Mucosa of descending colon (tissue), 3 donors: ENCODE results near the gene AEBP2. TPM values are rescaled to one million over a fixed set of nuclear protein-coding genes. Genes with fewer than 3 reads are reported as not detected.
"Not testable (repeated sequence)": the region's sequence is repeated elsewhere in the genome, so short reads cannot be mapped to it uniquely, and the experiment has no call there.

Experiments
- ATAC-seq: fragments of 200-7000 bp; cut with Tn5 transposase; one replicate; pipeline ENCODE4 v1.9.1; 2020; ENCODE audit warnings: mild to moderate bottlenecking, moderate library complexity
- DNase-seq, 3 donors: peaks; one replicate each; pipeline ENCODE4 v3.0.0-alpha.2; 2020
- H3K36me3 ChIP-seq: fragments of 200-600 bp; one replicate; pipeline ENCODE4 v1.8.0; 2021; ENCODE audit warnings: low read depth, mild to moderate bottlenecking
- H3K4me1 ChIP-seq: fragments of 200-600 bp; one replicate; pipeline ENCODE4 v1.8.0; 2021; ENCODE audit warnings: low read depth, mild to moderate bottlenecking
- H3K4me3 ChIP-seq: fragments of 200-600 bp; one replicate; pipeline ENCODE4 v1.8.0; 2021; ENCODE audit warnings: mild to moderate bottlenecking
- H3K9me3 ChIP-seq: fragments of 200-600 bp; one replicate; pipeline ENCODE4 v1.8.0; 2021; ENCODE audit warnings: mild to moderate bottlenecking
- intact Hi-C, 2 donors: fragments of 100-400 bp; cut with DNase I in 1 of 2; cut with micrococcal nuclease in 1 of 2; formaldehyde crosslinking; loops; one replicate each; pipeline versions ENCODE4 v1.11.0 to v1.11.1; 2022; cut with DNase I, micrococcal nuclease
- total RNA-seq, 3 donors: library from RNA; stranded (reverse); fragmentation: NEBNext Ultra II Directional in 2 of 3; extraction: Animal tissue kit (Norgen Biotek cat#: 25700) in 2 of 3; gene quantifications; one replicate each; pipeline versions ENCODE4 v1.2.1 to v1.2.4, GENCODE V29; 2021 to 2023
- TF ChIP-seq, protein P1 (sequence below): fragments of 200-600 bp; IDR thresholded peaks from one replicate; pipeline ENCODE4 v1.8.0; 2022; ENCODE audit warnings: antibody characterized with exemption, mild to moderate bottlenecking
- donor health status: DM: no; HTN: no; CAD: no; lungs with moderate emphysema.
- donor health status: DM: no; HTN: no; CAD: no.
- donor health status: DM: no; HTN: yes; CAD: no.

The AEBP2 gene
- total RNA-seq, 3 donors from 2014 or later = 24.4 to 57.2 (median 27.7) TPM

DNA sequence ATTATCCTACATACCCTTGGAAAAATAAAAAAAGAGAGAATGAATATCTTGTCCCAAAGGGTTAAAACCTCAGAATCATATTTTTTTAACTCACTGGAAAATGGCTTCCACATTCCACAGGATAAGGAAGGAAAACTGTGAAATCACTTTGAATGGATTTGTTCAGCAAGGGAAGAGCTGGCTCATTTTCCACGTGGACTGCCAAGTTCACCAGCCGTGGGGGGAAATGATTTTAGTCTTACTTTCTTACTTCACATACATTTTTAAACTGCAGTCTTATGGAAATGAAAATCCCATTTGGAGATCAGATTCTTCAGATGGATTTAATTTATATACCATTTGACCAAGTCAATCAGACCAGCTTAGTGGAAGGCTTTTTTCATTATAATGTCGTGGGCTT, 29.9 kb upstream of the AEBP2 start:
- DNase-seq (no peak), ATAC-seq (no peak)
- H3K9me3 ChIP-seq = no peaks in the 10 kb centered on the region
- intact Hi-C loops = no loop called here
- no peaks in the 10 kb centered on the region for H3K36me3 ChIP-seq
- H3K4me1 ChIP-seq = no peaks in the 10 kb centered on the region
- TF ChIP-seq, protein P1, sequence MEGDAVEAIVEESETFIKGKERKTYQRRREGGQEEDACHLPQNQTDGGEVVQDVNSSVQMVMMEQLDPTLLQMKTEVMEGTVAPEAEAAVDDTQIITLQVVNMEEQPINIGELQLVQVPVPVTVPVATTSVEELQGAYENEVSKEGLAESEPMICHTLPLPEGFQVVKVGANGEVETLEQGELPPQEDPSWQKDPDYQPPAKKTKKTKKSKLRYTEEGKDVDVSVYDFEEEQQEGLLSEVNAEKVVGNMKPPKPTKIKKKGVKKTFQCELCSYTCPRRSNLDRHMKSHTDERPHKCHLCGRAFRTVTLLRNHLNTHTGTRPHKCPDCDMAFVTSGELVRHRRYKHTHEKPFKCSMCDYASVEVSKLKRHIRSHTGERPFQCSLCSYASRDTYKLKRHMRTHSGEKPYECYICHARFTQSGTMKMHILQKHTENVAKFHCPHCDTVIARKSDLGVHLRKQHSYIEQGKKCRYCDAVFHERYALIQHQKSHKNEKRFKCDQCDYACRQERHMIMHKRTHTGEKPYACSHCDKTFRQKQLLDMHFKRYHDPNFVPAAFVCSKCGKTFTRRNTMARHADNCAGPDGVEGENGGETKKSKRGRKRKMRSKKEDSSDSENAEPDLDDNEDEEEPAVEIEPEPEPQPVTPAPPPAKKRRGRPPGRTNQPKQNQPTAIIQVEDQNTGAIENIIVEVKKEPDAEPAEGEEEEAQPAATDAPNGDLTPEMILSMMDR = no peak
- H3K4me3 ChIP-seq = no peak overlapping the region

DNA sequence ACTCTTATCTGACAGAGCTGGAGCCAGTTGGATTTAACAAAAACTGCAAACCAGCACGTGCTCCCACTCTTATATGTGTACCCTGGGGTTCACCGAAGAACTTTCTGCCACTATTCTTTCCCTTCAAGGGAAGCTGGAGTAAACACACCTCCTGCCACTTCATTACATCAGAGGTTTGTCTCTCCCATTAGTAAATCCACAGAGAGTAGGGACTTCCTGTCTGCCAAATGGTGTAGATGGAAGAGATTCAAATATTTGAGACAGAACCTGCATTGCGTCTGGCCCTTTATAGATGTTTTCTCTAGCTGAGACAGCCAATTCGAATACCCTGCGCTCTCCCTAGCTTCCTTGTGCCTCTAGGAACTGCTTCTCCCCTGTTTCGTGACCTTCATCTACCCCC, 29.1 kb upstream of the AEBP2 start:
- Histone ChIP-seq H3K9me3 (no peaks in the 10 kb centered on the region), H3K36me3 (no peaks in the 10 kb centered on the region), H3K4me1 (no peaks in the 10 kb centered on the region), H3K4me3 (no peak overlapping the region)
- intact Hi-C loops = no loop called here
- DNase-seq (no peak), ATAC-seq (no peak)
- TF ChIP-seq, protein P1 = no peak

DNA sequence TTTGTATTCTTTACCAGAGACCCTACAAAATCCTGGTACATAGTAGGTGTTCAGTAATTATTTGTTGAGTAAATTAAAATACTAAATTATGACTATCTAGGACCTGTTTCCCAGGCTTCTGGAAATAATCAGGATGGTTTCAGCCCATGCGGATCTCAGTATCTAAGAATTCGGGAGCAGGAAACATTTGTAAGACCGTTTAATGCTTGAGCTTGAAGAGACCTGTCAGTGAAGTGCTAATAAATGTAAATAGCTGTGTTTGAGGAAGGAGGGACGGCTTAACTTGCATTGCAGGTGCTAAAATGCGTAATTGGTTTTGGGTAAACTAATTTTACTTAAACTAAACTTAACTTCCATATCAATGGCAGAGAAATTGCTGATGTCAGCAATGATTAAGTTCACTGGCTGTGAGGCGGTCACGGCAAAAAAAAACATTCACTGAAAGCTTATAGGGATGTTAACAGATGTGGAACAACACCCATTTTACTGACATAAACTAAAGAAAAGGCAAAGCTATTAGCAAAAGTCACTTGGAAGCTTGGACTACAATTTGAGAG, 28.6 kb upstream of the AEBP2 start:
- intact Hi-C loops = no loop called here
- TF ChIP-seq, protein P1 = no peak
- Histone ChIP-seq H3K4me3 (no peak overlapping the region), H3K36me3 (no peaks in the 10 kb centered on the region), H3K9me3 (no peaks in the 10 kb centered on the region), H3K4me1 (no peaks in the 10 kb centered on the region)
- DNase-seq (no peak), ATAC-seq (no peak)

DNA sequence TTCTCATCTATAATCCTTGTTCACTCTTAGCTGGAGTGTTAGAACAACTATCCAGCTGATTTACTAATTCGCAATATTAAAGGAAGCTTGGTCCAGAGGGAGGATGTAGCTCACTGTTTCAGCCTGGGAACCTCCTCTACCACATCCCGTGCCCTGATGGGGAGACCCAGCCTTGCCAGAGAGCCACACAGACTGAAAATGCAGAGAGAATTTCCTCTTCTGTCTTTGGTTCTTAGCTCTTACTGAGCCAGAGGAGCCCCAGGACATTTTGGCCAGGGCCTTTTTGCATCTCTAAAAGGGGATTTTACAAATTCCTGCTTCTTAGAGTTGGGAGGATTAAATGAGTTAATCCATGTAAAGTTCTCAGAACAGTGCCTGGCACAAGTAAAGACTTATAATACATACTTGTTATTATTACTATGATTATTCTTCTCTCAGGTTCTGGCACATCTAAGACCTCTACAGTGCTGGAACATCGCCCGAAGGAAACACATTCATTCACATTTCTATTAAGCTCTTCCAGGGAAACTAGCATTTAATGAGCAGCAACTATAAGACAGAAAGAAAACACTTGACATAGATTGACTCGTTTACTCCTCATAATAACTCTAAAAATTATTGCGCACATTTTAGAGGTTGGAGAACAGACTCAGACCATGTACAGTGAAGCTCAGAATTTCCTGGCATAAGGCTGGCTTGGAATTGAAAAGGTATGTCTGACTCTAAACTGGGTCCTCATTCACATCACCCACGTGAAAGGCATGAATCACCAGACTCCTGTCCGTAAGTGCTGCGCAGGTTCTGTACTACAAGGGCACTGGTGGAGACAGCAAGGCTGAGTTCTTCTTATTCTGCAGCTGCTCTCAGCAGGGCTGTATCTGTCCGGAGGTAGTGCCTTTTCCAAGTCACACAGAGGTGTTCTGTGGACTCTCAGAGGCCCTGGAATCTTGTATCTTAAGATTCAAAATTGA, 27.8 kb upstream of the AEBP2 start:
- no peak for DNase-seq
- no peak for ATAC-seq
- TF ChIP-seq, protein P1 = no peak
- Histone ChIP-seq H3K4me1 (no peaks in the 10 kb centered on the region), H3K4me3 (no peak overlapping the region), H3K9me3 (no peaks in the 10 kb centered on the region), H3K36me3 (no peaks in the 10 kb centered on the region)
- intact Hi-C loops = no loop called here

DNA sequence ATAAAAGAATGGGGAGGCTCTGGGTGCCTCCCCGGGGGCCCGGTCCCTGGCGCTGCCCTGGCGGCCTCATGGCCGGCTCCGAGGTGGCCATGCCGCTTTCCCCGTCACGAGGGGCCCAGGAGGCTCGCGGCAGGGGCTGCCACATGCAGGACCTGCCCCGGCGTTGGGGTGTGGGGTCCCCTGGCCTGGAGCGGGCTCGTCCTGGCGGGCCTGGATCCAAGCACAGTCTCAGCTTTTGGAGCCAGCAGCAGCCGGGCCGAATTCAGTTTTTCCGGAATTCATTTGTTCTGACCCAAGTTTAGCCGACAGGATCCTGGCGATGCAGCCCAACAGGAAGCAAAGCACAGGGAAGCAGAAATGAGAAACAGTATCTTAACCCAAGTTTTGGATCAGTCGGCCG, 26.4 kb upstream of the AEBP2 start:
- Histone ChIP-seq H3K4me1 (no peaks in the 10 kb centered on the region), H3K4me3 (no peak overlapping the region), H3K9me3 (no peaks in the 10 kb centered on the region), H3K36me3 (no peaks in the 10 kb centered on the region)
- no peak for DNase-seq
- TF ChIP-seq, protein P1 = no peak
- intact Hi-C loops = no loop called here
- ATAC-seq = no peak

DNA sequence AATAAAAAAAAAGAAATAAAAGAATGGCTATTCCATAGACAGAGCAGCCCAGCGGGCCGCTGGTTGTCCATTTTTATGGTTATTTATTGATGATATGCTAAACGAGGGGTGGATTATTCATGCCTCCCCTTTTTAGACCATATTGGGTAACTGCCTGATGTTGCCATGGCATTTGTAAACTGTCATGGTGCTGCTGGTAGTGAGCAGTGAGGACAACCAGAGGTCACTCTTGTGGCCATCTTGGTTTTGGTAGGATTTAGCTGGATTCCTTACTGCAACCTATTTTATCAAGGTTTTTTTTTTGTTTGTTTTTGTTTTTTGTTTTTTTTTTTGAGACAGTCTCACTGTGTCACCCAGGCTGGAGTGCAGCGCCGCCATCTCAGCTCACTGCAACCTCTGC, 25.7 kb upstream of the AEBP2 start:
- DNase-seq, H3K4me1 ChIP-seq, H3K9me3 ChIP-seq, H3K36me3 ChIP-seq, ATAC-seq, intact Hi-C loops, H3K4me3 ChIP-seq: not testable (repeated sequence)
